ENCODE measurements around the gene EFTUD2. TPM values are rescaled to one million over a fixed set of nuclear protein-coding genes. Genes with fewer than 3 reads are reported as not detected.
A peak's percentile ranks its signal among the peaks of the same experiment; 100 is the strongest.

The EFTUD2 gene
- total and polyA plus RNA-seq, 2 of the 8 experiments (the other 6 are each of a cell fraction or from before 2014, with no cell fraction given) = 118 to 195 TPM

- TF ChIP-seq MAX (IDR thresholded peaks at IDR 0.05) (peak; percentile 45; the same call in 1 of the 2 replicates), CBX8 (IDR thresholded peaks at IDR 0.05; ENCODE audit: borderline replicate concordance, low read depth, low read length) (no peak), TEAD4 (IDR thresholded peaks at IDR 0.05; ENCODE audit: low read depth, low read length) (no peak), BCL11A (IDR thresholded peaks at IDR 0.05; ENCODE audit: low read depth in 2 of 2, low read length in 2 of 2) (no peak), CBX5 (IDR thresholded peaks at IDR 0.05; ENCODE audit: low read depth, low read length) (no peak), KDM5A (IDR thresholded peaks at IDR 0.05; ENCODE audit: low read length) (no peak), BACH1 (IDR thresholded peaks at IDR 0.05; ENCODE audit: low read length) (no peak), BRCA1 (IDR thresholded peaks at IDR 0.05; ENCODE audit: low read depth, low read length) (no peak), SRF (IDR thresholded peaks at IDR 0.05; ENCODE audit: low read depth, low read length) (no peak), KDM4A (IDR thresholded peaks at IDR 0.05; ENCODE audit: low read depth, low read length, severe bottlenecking) (no peak), POLR2A (IDR thresholded peaks at IDR 0.05; ENCODE audit: control extremely low read depth in 1 of 2, low read depth in 2 of 2, low read length in 2 of 2) (peak; percentile 44 to 51), CTBP2 (IDR thresholded peaks at IDR 0.05; ENCODE audit: borderline replicate concordance, insufficient read depth, insufficient read length, low read length) (no peak), CHD2 (IDR thresholded peaks at IDR 0.05; ENCODE audit: low read length) (no peak), SP4 (IDR thresholded peaks at IDR 0.05; ENCODE audit: low read length) (no peak), CEBPB (IDR thresholded peaks at IDR 0.05; ENCODE audit: low read depth, low read length) (no peak), TBP (IDR thresholded peaks at IDR 0.05; ENCODE audit: low read depth, low read length) (peak; percentile 31; the same call in 1 of the 2 replicates), TAF1 (IDR thresholded peaks at IDR 0.05; ENCODE audit: low read depth, low read length) (peak; percentile 78)
These were observed 69.5 kb downstream of the EFTUD2 start, which contains the start of gene GJC1 (continued) for GRCh38 chr17:44829523-44830358.
